GM18505 (cell line): ENCODE results near the gene GIMAP1.

ENCODE experiments used
- ATAC-seq: cut with Tn5 transposase; IDR thresholded peaks from one replicate; pipeline ENCODE4 v1.9.1; 2021; ENCODE audit not compliant: unreplicated experiment
- POLR2A ChIP-seq: IDR thresholded peaks from 4 replicates; pipeline ENCODE4 v1.6.1; 2011; ENCODE audit warnings: borderline replicate concordance; ENCODE audit not compliant: insufficient read depth, insufficient read length; ENCODE audit errors: extremely low read depth

The GIMAP1 gene

DNA sequence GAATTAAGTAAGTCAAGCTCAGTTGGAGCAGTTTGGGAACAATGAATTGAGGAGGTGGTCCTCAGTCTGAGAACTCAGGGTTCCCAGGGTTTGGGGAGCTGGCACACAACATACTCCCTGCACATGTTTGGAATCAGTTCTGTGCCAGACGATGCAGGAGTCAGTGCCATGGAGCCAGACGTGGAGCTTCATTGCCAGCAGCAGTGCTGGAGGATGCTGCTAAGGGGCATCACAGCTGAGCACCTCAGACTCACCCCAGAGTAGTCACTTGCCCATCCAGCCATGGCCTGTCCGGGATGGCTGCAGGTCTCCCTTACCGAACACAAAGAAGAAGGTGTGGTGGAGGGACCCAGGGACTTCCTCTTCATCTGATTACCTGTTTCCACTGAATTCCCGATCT, 28.7 kb downstream of the GIMAP1 start:
- ATAC-seq: no peak

GRCh38 chr7:150745876-150746275, 29.5 kb downstream of the GIMAP1 start:
- no peak for TF ChIP-seq POLR2A
- ATAC-seq: no peak

More for the DNA sequence above, 28.7 kb downstream of the GIMAP1 start:
- TF ChIP-seq POLR2A: no peak

DNA sequence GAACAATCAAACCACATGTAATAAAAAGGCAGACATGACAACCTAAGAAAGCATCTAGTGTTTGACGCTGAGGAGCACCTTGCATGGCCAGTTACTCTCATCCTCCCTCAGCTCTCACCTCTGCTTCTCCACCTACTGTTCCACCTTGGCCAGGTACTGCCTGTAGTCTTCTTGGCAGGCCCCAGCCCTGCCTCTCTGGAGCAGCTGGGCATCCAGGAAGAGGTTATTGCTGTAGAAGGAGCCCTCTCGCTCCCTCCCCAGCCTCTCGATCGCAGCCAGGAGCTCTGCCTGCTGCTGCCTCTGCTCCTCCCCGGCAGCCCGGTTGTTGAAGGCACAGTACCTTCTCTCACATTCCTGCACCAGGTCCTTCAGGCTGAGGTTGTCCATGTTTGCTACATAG, 30.5 kb downstream of the GIMAP1 start:
- TF ChIP-seq POLR2A: no peak
- ATAC-seq: no peak

- ATAC-seq: no peak
- no peak for TF ChIP-seq POLR2A
Measured at GRCh38 chr7:150748376-150748775, 32.0 kb downstream of the GIMAP1 start.

- TF ChIP-seq POLR2A: no peak
- ATAC-seq: no peak
Measured at GRCh38 chr7:150751702-150752101, 35.3 kb downstream of the GIMAP1 start.

DNA sequence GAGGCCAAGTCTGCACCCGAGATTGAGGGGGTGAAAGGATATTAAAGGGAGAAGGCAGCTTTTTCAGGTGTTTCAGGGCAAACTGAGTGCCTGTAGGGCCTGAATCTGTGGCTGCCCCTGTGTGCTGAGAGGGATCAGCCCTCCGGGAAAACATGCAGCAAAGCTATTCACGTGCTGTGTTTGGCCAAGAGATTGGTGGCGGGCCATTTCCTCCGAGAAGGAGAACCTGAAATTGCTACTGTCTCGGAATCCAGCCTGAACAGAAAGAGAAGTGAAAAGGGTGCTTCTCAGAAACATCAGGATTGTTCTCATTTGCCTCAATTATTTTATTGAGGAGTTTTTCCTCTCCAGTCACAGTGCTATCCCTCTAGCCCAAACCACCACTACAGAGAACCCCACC, 36.8 kb downstream of the GIMAP1 start:
- no peak for TF ChIP-seq POLR2A
- no peak for ATAC-seq

DNA sequence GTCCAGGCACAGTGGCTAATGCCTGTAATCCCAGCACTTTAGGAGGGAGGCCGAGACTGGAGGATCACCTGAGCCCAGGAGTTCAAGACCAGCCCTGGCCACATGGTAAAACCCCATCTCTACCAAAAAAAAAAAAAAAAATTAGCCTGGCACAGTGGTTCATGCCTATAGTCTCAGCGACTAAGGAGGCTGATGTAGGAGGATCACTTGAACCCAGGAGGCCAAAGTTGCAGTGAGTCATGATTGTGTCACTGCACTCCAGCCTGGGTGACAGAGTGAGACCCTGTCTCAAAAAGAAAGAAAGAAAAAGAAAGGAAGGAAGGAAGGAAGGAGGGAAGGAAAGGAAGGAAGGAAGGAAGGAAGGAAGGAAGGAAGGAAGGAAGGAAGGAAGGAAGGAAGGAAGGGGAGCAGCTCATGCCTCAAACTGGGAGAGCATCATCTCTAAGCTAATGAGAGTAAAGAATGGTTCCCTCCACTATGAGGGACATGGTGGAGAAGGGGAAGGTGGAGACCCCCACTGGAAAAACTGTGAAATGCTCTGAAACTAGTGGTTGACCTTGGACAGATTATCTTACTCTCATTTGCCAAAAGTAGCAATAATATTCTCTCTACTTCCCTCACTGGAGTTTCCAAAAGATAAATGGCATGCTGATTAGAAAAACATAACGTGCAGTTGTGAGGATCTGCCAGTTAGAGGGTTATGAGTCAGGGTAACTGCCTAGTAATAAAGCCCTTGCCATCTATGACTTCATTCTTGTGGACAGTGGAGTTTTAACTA, 37.6 kb downstream of the GIMAP1 start:
- TF ChIP-seq POLR2A: no peak
- ATAC-seq: no peak

- TF ChIP-seq POLR2A: no peak
- no peak for ATAC-seq
Measured at GRCh38 chr7:150754951-150755350, 38.5 kb downstream of the GIMAP1 start.

- no peak for ATAC-seq
- no peak for TF ChIP-seq POLR2A
Measured at GRCh38 chr7:150755473-150756099, 39.2 kb downstream of the GIMAP1 start.

- no peak for TF ChIP-seq POLR2A
- ATAC-seq: no peak
Measured at GRCh38 chr7:150756166-150756565, 39.8 kb downstream of the GIMAP1 start.

DNA sequence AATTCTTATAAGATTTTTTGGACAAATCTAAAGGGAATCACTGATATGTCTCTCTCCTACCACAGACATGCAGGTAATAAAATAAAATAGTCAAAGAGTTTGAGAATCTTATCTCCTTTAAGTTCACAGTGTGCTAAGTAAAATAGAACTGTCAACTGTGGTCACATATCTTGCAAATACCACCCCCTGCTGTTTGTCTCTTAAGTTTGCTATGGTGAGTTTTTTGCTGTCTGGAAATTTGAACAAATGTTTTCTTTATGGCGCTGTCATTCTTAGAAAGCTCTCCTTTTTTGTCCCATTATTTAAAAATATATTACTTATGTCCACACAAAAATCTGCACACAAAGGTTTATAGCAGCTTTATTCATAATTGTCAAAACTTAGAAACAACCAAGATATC, 40.4 kb downstream of the GIMAP1 start:
- ATAC-seq: no peak
- no peak for TF ChIP-seq POLR2A

- TF ChIP-seq POLR2A: no peak
- ATAC-seq: no peak
Measured at GRCh38 chr7:150759479-150759878, 43.1 kb downstream of the GIMAP1 start.

- no peak for TF ChIP-seq POLR2A
- no peak for ATAC-seq
Measured at GRCh38 chr7:150766334-150766709, 49.9 kb downstream of the GIMAP1 start.

- no peak for TF ChIP-seq POLR2A
- no peak for ATAC-seq
Measured at GRCh38 chr7:150769768-150770167, 53.4 kb downstream of the GIMAP1 start.
